Fibroblast of skin of abdomen (primary cell): ENCODE data around the gene PLXNB2. TPM values are rescaled to one million over a fixed set of nuclear protein-coding genes. Genes with fewer than 3 reads are reported as not detected.
A peak's percentile ranks its signal among the peaks of the same experiment; 100 is the strongest.
"Not testable (repeated sequence)": the region's sequence is repeated elsewhere in the genome, so short reads cannot be mapped to it uniquely, and the experiment has no call there.

ENCODE experiments used
- DNase-seq: peaks from one replicate; pipeline ENCODE4 v3.0.0-alpha.2; 2013
- polyA plus RNA-seq, 2 experiments: library from polyadenylated mRNA; unstranded; fragments of 120-200 nt; gene quantifications; one replicate each; pipeline ENCODE4 v1.2.1, GENCODE V29; 2013; ENCODE audit not compliant: insufficient read length in 2 of 2

PLXNB2 gene
- 152 TPM for polyA plus RNA-seq (2013, experiment 1 of 2; ENCODE audit: insufficient read length)
- polyA plus RNA-seq (2013, experiment 2 of 2; ENCODE audit: insufficient read length): 152 TPM

- peak; percentile 82 for DNase-seq
Measured at GRCh38 chr22:50306753-50307749, at the start of gene PLXNB2. Gene PLXNB2, minus strand, starts transcription at chr22:50307646. Its CDS starts 17,062 bp downstream, at chr22:50290584.

GRCh38 chr22:50357222-50357621 is 49.8 kb upstream of the PLXNB2 start:
- no peak for DNase-seq

GRCh38 chr22:50356186-50356585 is 48.7 kb upstream of the PLXNB2 start:
- DNase-seq: no peak

GRCh38 chr22:50348058-50348457 is 40.6 kb upstream of the PLXNB2 start:
- no peak for DNase-seq

- DNase-seq: no peak
Measured at GRCh38 chr22:50347157-50347556, 39.7 kb upstream of the PLXNB2 start.

GRCh38 chr22:50346470-50346869 is 39.0 kb upstream of the PLXNB2 start:
- DNase-seq: no peak

- DNase-seq: no peak
Measured at GRCh38 chr22:50343541-50343935, 36.1 kb upstream of the PLXNB2 start.

- peak; percentile 68 for DNase-seq
Measured at GRCh38 chr22:50342651-50343540, 35.5 kb upstream of the PLXNB2 start, which contains the start of gene PPP6R2. Gene PPP6R2, plus strand, starts transcription at chr22:50343327. Its CDS starts 50,582 bp downstream, at chr22:50393909.

- peak; percentile 79 for DNase-seq
Measured at GRCh38 chr22:50341977-50342650, 34.7 kb upstream of the PLXNB2 start.

- DNase-seq: peak; percentile 36
Measured at GRCh38 chr22:50339945-50340879, 32.8 kb upstream of the PLXNB2 start.

- peak; percentile 28 for DNase-seq
Measured at GRCh38 chr22:50338860-50339462, 31.5 kb upstream of the PLXNB2 start.

GRCh38 chr22:50338042-50338573 is 30.7 kb upstream of the PLXNB2 start:
- no peak for DNase-seq

GRCh38 chr22:50337262-50338041 is 30.0 kb upstream of the PLXNB2 start:
- DNase-seq: no peak

- DNase-seq: not testable (repeated sequence)
Measured at GRCh38 chr22:50334433-50334832, 27.0 kb upstream of the PLXNB2 start.

GRCh38 chr22:50329236-50329635 is 21.8 kb upstream of the PLXNB2 start:
- peak; percentile 45 for DNase-seq

GRCh38 chr22:50327711-50328019 is 20.2 kb upstream of the PLXNB2 start:
- DNase-seq: no peak

GRCh38 chr22:50326956-50327710 is 19.7 kb upstream of the PLXNB2 start, which contains the start of gene DENND6B:
Gene DENND6B, minus strand, starts transcription at chr22:50327012. Its CDS starts 24 bp downstream, at chr22:50326988.
- DNase-seq: peak; percentile 83

- DNase-seq: no peak
Measured at GRCh38 chr22:50326225-50326955, 18.9 kb upstream of the PLXNB2 start.
